ENCODE data around the gene TTC6. TPM values are rescaled to one million over a fixed set of nuclear protein-coding genes. Genes with fewer than 3 reads are reported as not detected.

TTC6 gene
- total RNA-seq, 2 donors from 2014 or later = 0.14 TPM; not detected in 1

GRCh38 chr14:37591941-37592481 lies 3.4 kb upstream of the TTC6 start:
- Histone ChIP-seq H3K4me1 (ENCODE audit: control insufficient read depth in 1 of 2, low read depth in 2 of 2) (peaks cover 6 to 21% of the 10 kb centered on the region in 2 donors), H3K36me3 (no peaks in the 10 kb centered on the region), H3K27ac (no peak overlapping the region), H3K4me3 (no peak overlapping the region), H3K9me3 (no peaks in the 10 kb centered on the region), H3K27me3 (replicated peaks; ENCODE audit: insufficient read depth) (peaks cover 54% of the 10 kb centered on the region)
- TF ChIP-seq CTCF (IDR thresholded peaks at IDR 0.05) = no peak
- DNase-seq (ENCODE audit: low spot score) (no peak), ATAC-seq (ENCODE audit: insufficient number of reproducible peaks, low FRiP score, low read depth) (no peak)

GRCh38 chr14:37592482-37593408 lies 2.7 kb upstream of the TTC6 start:
- DNase-seq (ENCODE audit: low spot score) = no peak
- Histone ChIP-seq H3K36me3 (no peaks in the 10 kb centered on the region), H3K4me3 (no peak overlapping the region), H3K27me3 (replicated peaks; ENCODE audit: insufficient read depth) (peaks cover 54% of the 10 kb centered on the region), H3K27ac (no peak overlapping the region), H3K4me1 (ENCODE audit: control insufficient read depth in 1 of 2, low read depth in 2 of 2) (peaks cover 6 to 21% of the 10 kb centered on the region in 2 donors), H3K9me3 (no peaks in the 10 kb centered on the region)
- no peak for ATAC-seq (ENCODE audit: insufficient number of reproducible peaks, low FRiP score, low read depth)
- no peak for TF ChIP-seq CTCF (IDR thresholded peaks at IDR 0.05)

DNA sequence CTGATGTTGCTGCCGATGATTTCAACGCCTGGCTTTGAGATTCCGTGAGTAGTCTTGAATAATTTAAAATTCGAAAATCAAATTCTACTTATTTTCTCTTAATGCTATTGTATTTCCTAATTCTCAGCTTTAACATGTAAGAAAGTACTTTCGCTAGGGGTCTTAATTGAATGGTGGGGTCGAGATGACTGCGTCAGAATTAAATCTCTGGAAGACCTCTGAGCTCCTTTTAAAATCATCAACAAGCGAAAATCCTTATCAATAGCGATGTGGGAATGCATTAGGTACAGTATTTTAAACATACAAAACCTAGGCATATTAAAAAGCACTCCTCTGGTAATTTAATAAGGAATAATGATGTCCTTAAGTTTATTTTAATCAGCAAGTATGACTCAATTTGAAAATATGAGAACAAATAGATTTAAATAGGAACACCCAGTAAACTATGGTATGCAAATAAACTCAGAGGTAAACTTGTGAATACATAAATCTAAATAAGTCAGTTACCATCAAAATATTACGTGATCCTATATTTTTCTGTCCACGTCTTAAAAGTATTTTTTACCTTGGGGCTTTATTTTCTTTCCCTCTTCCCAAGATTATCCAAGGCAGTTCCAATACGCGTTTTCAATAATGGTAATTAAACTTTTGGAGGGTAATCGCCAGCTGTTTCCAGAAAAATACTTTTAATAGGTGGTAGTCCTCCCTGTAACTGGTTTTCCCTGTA lies 1.8 kb upstream of the TTC6 start:
- H3K4me1 ChIP-seq (ENCODE audit: control insufficient read depth in 1 of 2, low read depth in 2 of 2) = peaks cover 6 to 30% of the 10 kb centered on the region in 2 donors

GRCh38 chr14:37594238-37594970 lies 1.0 kb upstream of the TTC6 start:
- TF ChIP-seq CTCF (IDR thresholded peaks at IDR 0.05) = peak; percentile 63
- ATAC-seq (ENCODE audit: insufficient number of reproducible peaks, low FRiP score, low read depth) = no peak
- Histone ChIP-seq H3K36me3 (no peaks in the 10 kb centered on the region), H3K4me3 (peak overlapping the region; percentile 72), H3K9me3 (no peaks in the 10 kb centered on the region), H3K27ac (no peak overlapping the region), H3K4me1 (ENCODE audit: control insufficient read depth in 1 of 2, low read depth in 2 of 2) (peaks cover 6 to 37% of the 10 kb centered on the region in 2 donors), H3K27me3 (replicated peaks; ENCODE audit: insufficient read depth) (peaks cover 54% of the 10 kb centered on the region)
- no peak for DNase-seq (ENCODE audit: low spot score)

More for the DNA sequence above, 1.8 kb upstream of the TTC6 start:
- Histone ChIP-seq H3K36me3 (no peaks in the 10 kb centered on the region), H3K27ac (no peak overlapping the region), H3K4me3 (peak overlapping the region; percentile 72), H3K9me3 (no peaks in the 10 kb centered on the region), H3K27me3 (replicated peaks; ENCODE audit: insufficient read depth) (peaks cover 54% of the 10 kb centered on the region)
- ATAC-seq (ENCODE audit: insufficient number of reproducible peaks, low FRiP score, low read depth) = no peak
- no peak for DNase-seq (ENCODE audit: low spot score)
- no peak for TF ChIP-seq CTCF (IDR thresholded peaks at IDR 0.05)
